MCF 10A (cell line): ENCODE results near the gene GDF15. TPM values are rescaled to one million over a fixed set of nuclear protein-coding genes. Genes with fewer than 3 reads are reported as not detected.
"Not testable (repeated sequence)": the region's sequence is repeated elsewhere in the genome, so short reads cannot be mapped to it uniquely, and the experiment has no call there.

Experiments used
- BruUV-seq: library from RNA; stranded (reverse); fragments of 400-500 nt; replicated peaks from 2 replicates; lab custom pipeline; 2021; lab: Mats Ljungman, UMichigan
- CTCF ChIA-PET: fragments of 300-600 bp; sonication (Branson Sonifier 250); formaldehyde crosslinking; extraction: SDS; loops from one replicate; lab custom pipeline; 2021; ENCODE audit warnings: antibody characterized with exemption, inconsistent platforms; lab: Yijun Ruan, JAX
- POLR2A ChIA-PET: fragments of 300-600, 350-650 bp; sonication (Branson Sonifier 250); formaldehyde crosslinking; extraction: SDS; loops from one replicate; lab custom pipeline; 2020; ENCODE audit warnings: antibody characterized with exemption, inconsistent platforms; lab: Yijun Ruan, JAX
- DNase-seq: peaks from one replicate; pipeline ENCODE4 v3.0.0-alpha.2; 2018; ENCODE audit not compliant: unreplicated experiment
- H3K27ac Mint-ChIP-seq: one replicate; pipeline ENCODE4 v1.8.0; 2022; ENCODE audit warnings: mild to moderate bottlenecking, low read depth, mixed read lengths; ENCODE audit not compliant: unreplicated experiment
- H3K27me3 Mint-ChIP-seq: one replicate; pipeline ENCODE4 v1.8.0; 2022; ENCODE audit warnings: mixed read lengths; ENCODE audit not compliant: insufficient read depth, unreplicated experiment
- H3K36me3 Mint-ChIP-seq: one replicate; pipeline ENCODE4 v1.8.0; 2022; ENCODE audit warnings: mild to moderate bottlenecking, moderate library complexity, mixed read lengths; ENCODE audit not compliant: insufficient read depth, unreplicated experiment
- H3K4me1 Mint-ChIP-seq: one replicate; pipeline ENCODE4 v1.8.0; 2022; ENCODE audit warnings: mixed read lengths; ENCODE audit not compliant: insufficient read depth, unreplicated experiment
- H3K4me3 Mint-ChIP-seq: one replicate; pipeline ENCODE4 v1.8.0; 2022; ENCODE audit warnings: mild to moderate bottlenecking, moderate library complexity, mixed read lengths; ENCODE audit not compliant: unreplicated experiment
- H3K9me3 Mint-ChIP-seq: one replicate; pipeline ENCODE4 v1.8.0; 2022; ENCODE audit warnings: mixed read lengths; ENCODE audit not compliant: unreplicated experiment
- intact Hi-C: fragments of 100-400 bp; cut with micrococcal nuclease; formaldehyde crosslinking; loops from 2 replicates; pipeline ENCODE4 v1.14.1; 2022
- total RNA-seq: library from RNA; stranded (reverse); gene quantifications from 2 replicates; pipeline ENCODE4 v1.2.3, GENCODE V29; 2022
- TF ChIP-seq, protein P1 (sequence below): fragments of 200-600 bp; IDR thresholded peaks from one replicate; pipeline ENCODE4 v1.8.0; 2022; ENCODE audit warnings: antibody characterized with exemption, mild to moderate bottlenecking; ENCODE audit not compliant: unreplicated experiment

Gene GDF15
- total RNA-seq, 1 experiment from 2014 or later, result 193 TPM

DNA sequence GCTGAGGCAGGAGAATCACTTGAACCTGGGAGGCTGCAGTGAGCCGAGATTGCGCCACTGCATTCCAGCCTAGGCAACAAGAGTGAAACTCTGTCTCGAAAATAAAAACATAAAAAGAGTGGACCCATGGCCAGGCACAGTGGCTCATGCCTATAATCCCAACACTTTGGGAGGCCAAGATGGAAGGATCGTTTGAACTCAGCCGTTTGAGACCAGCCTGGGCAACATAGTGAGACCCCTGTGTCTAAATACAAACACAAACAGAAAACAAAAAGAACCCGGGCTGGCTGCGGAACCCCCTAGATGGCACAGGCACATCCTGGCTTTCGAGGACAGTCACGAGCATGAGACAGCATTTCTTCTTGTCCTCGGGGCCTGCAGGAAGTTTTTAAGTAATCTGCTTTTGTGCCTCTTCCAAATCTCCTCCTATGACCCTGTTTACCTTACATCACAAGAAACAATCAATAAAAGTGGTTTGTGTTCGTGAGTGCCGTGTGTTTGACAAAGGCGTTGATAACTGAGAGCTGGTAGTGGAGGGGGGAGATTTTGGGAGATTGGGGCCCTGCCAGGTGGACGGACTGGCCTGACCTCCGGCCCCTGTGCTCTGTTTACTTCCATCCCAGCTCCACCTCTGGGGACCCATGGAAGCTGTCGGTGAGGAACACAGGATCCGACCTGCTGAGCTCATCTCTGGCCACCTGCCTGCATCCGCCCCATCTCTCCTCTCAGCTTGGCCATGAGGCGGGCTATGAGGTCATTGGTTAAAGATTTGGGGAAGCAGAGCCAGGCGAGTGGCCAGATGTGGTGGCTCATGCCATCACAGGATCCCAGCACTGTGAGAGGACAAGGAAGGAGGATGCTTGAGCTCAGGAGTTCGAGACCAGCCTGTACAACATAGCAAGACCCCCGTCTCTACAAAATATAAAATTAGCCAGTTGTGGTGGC lies 5.9 kb upstream of the GDF15 start:
- Mint-ChIP-seq H3K4me1 (peaks cover 10% of the 10 kb centered on the region), H3K9me3 (no peaks in the 10 kb centered on the region), H3K4me3 (no peak overlapping the region), H3K27me3 (no peaks in the 10 kb centered on the region), H3K36me3 (peaks cover 4% of the 10 kb centered on the region), H3K27ac (no peak overlapping the region)
- no TSS peak for BruUV-seq
- CTCF ChIA-PET, result interaction anchor here (0.6 to 1.5 kb wide), 5 partner anchors 10 to 486 kb away, joined by 3 to 5 read pairs (median 4); no protein-coding TSS in a partner anchor
- intact Hi-C loops, result no loop called here
- TF ChIP-seq, protein P1, sequence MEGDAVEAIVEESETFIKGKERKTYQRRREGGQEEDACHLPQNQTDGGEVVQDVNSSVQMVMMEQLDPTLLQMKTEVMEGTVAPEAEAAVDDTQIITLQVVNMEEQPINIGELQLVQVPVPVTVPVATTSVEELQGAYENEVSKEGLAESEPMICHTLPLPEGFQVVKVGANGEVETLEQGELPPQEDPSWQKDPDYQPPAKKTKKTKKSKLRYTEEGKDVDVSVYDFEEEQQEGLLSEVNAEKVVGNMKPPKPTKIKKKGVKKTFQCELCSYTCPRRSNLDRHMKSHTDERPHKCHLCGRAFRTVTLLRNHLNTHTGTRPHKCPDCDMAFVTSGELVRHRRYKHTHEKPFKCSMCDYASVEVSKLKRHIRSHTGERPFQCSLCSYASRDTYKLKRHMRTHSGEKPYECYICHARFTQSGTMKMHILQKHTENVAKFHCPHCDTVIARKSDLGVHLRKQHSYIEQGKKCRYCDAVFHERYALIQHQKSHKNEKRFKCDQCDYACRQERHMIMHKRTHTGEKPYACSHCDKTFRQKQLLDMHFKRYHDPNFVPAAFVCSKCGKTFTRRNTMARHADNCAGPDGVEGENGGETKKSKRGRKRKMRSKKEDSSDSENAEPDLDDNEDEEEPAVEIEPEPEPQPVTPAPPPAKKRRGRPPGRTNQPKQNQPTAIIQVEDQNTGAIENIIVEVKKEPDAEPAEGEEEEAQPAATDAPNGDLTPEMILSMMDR, result no peak
- peak; percentile 60 for DNase-seq
- POLR2A ChIA-PET, result no interaction called here

DNA sequence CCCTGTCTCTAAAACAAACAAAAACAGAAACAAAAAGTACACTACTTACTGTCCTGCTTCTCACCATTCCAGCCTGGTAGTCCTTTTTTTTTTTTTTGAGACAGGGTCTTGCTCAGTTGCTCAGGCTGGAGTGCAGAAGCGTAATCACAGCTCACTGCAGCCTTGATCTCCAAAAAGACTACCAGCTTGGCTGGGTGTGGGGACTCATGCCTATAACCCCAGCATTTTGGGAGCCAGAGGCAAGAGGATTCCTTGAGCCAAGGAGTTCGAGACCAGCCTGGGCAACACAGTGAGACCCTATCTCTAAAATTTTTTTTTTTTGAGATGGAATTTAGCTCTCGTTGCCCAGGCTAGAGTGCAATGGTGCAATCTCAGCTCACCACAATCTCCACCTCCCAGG lies 5.1 kb upstream of the GDF15 start:
- BruUV-seq, result no TSS peak
- POLR2A ChIA-PET, result interaction anchor here (0.9 kb wide), 1 partner anchor 101 kb away, joined by 3 read pairs; no protein-coding TSS in a partner anchor
- intact Hi-C loops, result no loop called here
- CTCF ChIA-PET, result interaction anchor here (0.6 to 1.5 kb wide), 6 partner anchors 9 to 144 kb away, joined by 3 to 5 read pairs (median 3); no protein-coding TSS in a partner anchor
- Mint-ChIP-seq H3K4me3 (no peak overlapping the region), H3K4me1 (peaks cover 17% of the 10 kb centered on the region), H3K36me3 (peaks cover 4% of the 10 kb centered on the region), H3K27ac (no peak overlapping the region), H3K27me3 (no peaks in the 10 kb centered on the region), H3K9me3 (no peaks in the 10 kb centered on the region)
- TF ChIP-seq, protein P1, result no peak
- DNase-seq, result no peak

DNA sequence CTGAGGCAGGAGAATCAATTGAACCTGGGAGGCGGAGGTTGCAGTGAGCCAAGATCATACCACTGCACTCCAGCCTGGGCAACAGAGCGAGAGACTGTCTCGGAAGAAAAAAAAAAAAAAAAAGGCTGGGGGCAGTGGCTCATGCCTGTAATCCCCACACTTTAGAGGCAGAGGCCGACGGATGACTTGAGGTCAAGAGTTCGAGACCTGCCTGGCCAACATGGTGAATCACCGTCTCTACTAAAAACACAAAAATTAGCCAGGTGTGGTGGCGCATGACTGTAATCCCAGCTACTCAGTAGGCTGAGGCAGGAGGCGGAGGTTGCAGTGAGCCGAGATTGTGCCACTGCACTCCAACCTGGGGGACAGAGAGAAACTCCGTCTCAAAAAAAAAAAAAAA lies 2.3 kb upstream of the GDF15 start:
- H3K9me3 Mint-ChIP-seq, H3K4me3 Mint-ChIP-seq, DNase-seq, BruUV-seq, intact Hi-C loops, H3K27me3 Mint-ChIP-seq, H3K27ac Mint-ChIP-seq: not testable (repeated sequence)
- peaks cover 24% of the 10 kb centered on the region for H3K4me1 Mint-ChIP-seq
- ChIA-PET POLR2A (interaction anchor here (0.7 to 1.5 kb wide), 3 partner anchors 11 to 103 kb away, joined by 3 read pairs; no protein-coding TSS in a partner anchor), CTCF (interaction anchor here (0.6 to 1.2 kb wide), 3 partner anchors 23 to 138 kb away, joined by 3 to 6 read pairs (median 3); partner anchors contain the start of gene ELL)
- peaks cover 23% of the 10 kb centered on the region for H3K36me3 Mint-ChIP-seq

DNA sequence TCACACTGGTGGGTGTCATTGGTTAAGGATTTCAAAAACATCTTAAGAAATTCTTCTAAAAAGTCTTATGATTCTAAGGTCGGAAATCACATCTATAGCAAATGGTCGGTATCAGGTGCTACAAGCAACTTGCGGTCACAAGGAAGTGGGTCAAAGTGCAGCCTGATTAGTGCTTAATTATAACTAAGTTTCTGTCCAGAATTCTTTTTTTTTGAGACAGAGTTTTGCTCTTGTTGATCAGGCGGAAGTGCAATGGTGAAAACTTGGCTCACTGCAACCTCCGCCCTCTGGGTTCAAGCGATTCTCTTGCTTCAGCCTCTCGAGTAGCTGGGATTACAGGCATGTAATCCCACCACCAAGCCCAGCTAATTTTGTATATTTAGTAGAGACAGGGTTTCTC lies 1.2 kb upstream of the GDF15 start:
- H3K9me3 Mint-ChIP-seq, result no peaks in the 10 kb centered on the region
- no TSS peak for BruUV-seq
- POLR2A ChIA-PET, result interaction anchor here (0.6 to 2.0 kb wide), 2 partner anchors 34 to 35 kb away, joined by 3 to 6 read pairs; partner anchors contain the start of gene SSBP4
- TF ChIP-seq, protein P1, result no peak
- intact Hi-C loops, result no loop called here
- no peak for DNase-seq
- H3K4me3 Mint-ChIP-seq, result no peak overlapping the region
- H3K27ac Mint-ChIP-seq, result peak overlapping the region; percentile 77
- no peaks in the 10 kb centered on the region for H3K27me3 Mint-ChIP-seq
- CTCF ChIA-PET, result interaction anchor here (0.7 to 1.7 kb wide), 3 partner anchors 11 to 39 kb away, joined by 3 to 5 read pairs (median 4); no protein-coding TSS in a partner anchor
- H3K36me3 Mint-ChIP-seq, result peaks cover 34% of the 10 kb centered on the region
- H3K4me1 Mint-ChIP-seq, result peaks cover 24% of the 10 kb centered on the region
